Endothelial cell (in vitro differentiated cells): ENCODE measurements around the gene EID3. TPM values are rescaled to one million over a fixed set of nuclear protein-coding genes. Genes with fewer than 3 reads are reported as not detected.
A peak's percentile ranks its signal among the peaks of the same experiment; 100 is the strongest.

Experiments used
- DNase-seq: peaks from one replicate; pipeline ENCODE4 v3.0.0; 2021; ENCODE audit warnings: low spot score
- H3K27ac Mint-ChIP-seq: one replicate; pipeline ENCODE4 v1.8.0; 2021; ENCODE audit warnings: mixed read lengths, inconsistent platforms; ENCODE audit not compliant: unreplicated experiment
- H3K27me3 Mint-ChIP-seq: one replicate; pipeline ENCODE4 v1.8.0; 2021; ENCODE audit warnings: mild to moderate bottlenecking, moderate library complexity, mixed read lengths, inconsistent platforms; ENCODE audit not compliant: unreplicated experiment
- H3K36me3 Mint-ChIP-seq: one replicate; pipeline ENCODE4 v1.8.0; 2021; ENCODE audit warnings: mild to moderate bottlenecking, low read depth, mixed read lengths, inconsistent platforms; ENCODE audit not compliant: unreplicated experiment
- H3K4me1 Mint-ChIP-seq: one replicate; pipeline ENCODE4 v1.8.0; 2021; ENCODE audit warnings: mild to moderate bottlenecking, mixed read lengths, inconsistent platforms; ENCODE audit not compliant: unreplicated experiment
- H3K4me3 Mint-ChIP-seq: one replicate; pipeline ENCODE4 v1.8.0; 2021; ENCODE audit warnings: mild to moderate bottlenecking, mixed read lengths, inconsistent platforms; ENCODE audit not compliant: unreplicated experiment
- H3K9me3 Mint-ChIP-seq: one replicate; pipeline ENCODE4 v1.8.0; 2021; ENCODE audit warnings: mixed read lengths, inconsistent platforms; ENCODE audit not compliant: unreplicated experiment
- CTCF ChIP-seq: fragments of 200-600 bp; sonication (generic); IDR thresholded peaks from one replicate; pipeline ENCODE4 v1.5.0; 2021; ENCODE audit warnings: antibody characterized with exemption; ENCODE audit not compliant: unreplicated experiment
- total RNA-seq: library from RNA; stranded (reverse); fragmentation: NEBNext Ultra II Directional; extraction: Animal tissue kit (Norgen Biotek cat#: 25700); gene quantifications from one replicate; pipeline ENCODE4 v1.2.1, GENCODE V29; 2021; ENCODE audit not compliant: unreplicated experiment

Gene EID3
- total RNA-seq, 1 donor from 2014 or later = 2.2 TPM

- Mint-ChIP-seq H3K27ac (no peak overlapping the region), H3K4me1 (no peaks in the 10 kb centered on the region), H3K27me3 (no peaks in the 10 kb centered on the region), H3K4me3 (no peak overlapping the region), H3K36me3 (peaks cover 25% of the 10 kb centered on the region), H3K9me3 (no peaks in the 10 kb centered on the region)
- no peak for TF ChIP-seq CTCF
- DNase-seq = no peak
Measured at GRCh38 chr12:104312654-104313053, 9.1 kb downstream of the EID3 start.

GRCh38 chr12:104313568-104314241, 10.2 kb downstream of the EID3 start:
- H3K4me3 Mint-ChIP-seq = peak overlapping the region; percentile 7
- no peak overlapping the region for H3K27ac Mint-ChIP-seq
- no peaks in the 10 kb centered on the region for H3K4me1 Mint-ChIP-seq
- peaks cover 31% of the 10 kb centered on the region for H3K36me3 Mint-ChIP-seq
- H3K27me3 Mint-ChIP-seq = no peaks in the 10 kb centered on the region
- TF ChIP-seq CTCF = no peak
- no peak for DNase-seq
- no peaks in the 10 kb centered on the region for H3K9me3 Mint-ChIP-seq

GRCh38 chr12:104314242-104314614, 10.7 kb downstream of the EID3 start:
- no peak for DNase-seq
- TF ChIP-seq CTCF = no peak
- Mint-ChIP-seq H3K9me3 (no peaks in the 10 kb centered on the region), H3K36me3 (peaks cover 32% of the 10 kb centered on the region), H3K4me1 (no peaks in the 10 kb centered on the region), H3K4me3 (no peak overlapping the region), H3K27ac (no peak overlapping the region), H3K27me3 (no peaks in the 10 kb centered on the region)

GRCh38 chr12:104315326-104316224, 12.0 kb downstream of the EID3 start:
- Mint-ChIP-seq H3K27me3 (no peaks in the 10 kb centered on the region), H3K9me3 (no peaks in the 10 kb centered on the region), H3K36me3 (peaks cover 38% of the 10 kb centered on the region)

More at GRCh38 chr12:104315326-104316224, 12.0 kb downstream of the EID3 start:
- Mint-ChIP-seq H3K4me3 (no peak overlapping the region), H3K27ac (peak overlapping the region; percentile 4), H3K4me1 (no peaks in the 10 kb centered on the region)
- TF ChIP-seq CTCF = no peak
- DNase-seq = no peak
